GM12865 (cell line): ENCODE data around the gene ARHGEF19.
A peak's percentile ranks its signal among the peaks of the same experiment; 100 is the strongest.

Experiments used
- DNase-seq: peaks from one replicate; pipeline ENCODE4 v3.0.0; 2010; ENCODE audit warnings: low read depth
- H3K4me3 ChIP-seq: 2 replicates; pipeline ENCODE4 v1.5.1; 2011; ENCODE audit warnings: mild to moderate bottlenecking, low read depth, low read length, control low read depth
- CTCF ChIP-seq: IDR thresholded peaks from 2 replicates; pipeline ENCODE4 v1.5.1; 2011; ENCODE audit warnings: low read length, control low read depth, low read depth, inconsistent platforms; ENCODE audit not compliant: insufficient read depth; ENCODE audit errors: missing control alignments

Gene ARHGEF19

GRCh38 chr1:16243936-16244649 is 31.6 kb upstream of the ARHGEF19 start:
- H3K4me3 ChIP-seq, result no peak overlapping the region
- TF ChIP-seq CTCF, result peak; percentile 86
- DNase-seq, result peak; percentile 85

DNA sequence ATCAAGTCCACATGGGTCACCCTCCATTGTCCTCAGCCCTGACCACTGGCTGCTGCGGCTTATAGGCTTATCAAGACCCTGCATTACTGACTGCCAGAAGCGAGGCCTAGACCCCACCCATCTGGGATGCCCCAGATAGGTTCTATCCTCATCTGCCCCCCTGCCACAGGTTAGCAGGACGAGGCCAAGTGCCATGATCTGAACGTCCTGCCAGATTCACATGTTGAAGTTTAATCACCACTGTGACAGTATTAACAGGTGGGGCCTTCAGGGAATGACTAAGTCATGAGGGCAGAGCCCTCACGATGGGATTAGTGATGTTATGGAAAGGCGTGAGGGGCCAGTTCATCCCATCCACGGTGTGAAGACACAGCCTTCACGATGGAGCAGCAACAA is 30.8 kb upstream of the ARHGEF19 start:
- no peak for DNase-seq
- no peak for TF ChIP-seq CTCF

DNA sequence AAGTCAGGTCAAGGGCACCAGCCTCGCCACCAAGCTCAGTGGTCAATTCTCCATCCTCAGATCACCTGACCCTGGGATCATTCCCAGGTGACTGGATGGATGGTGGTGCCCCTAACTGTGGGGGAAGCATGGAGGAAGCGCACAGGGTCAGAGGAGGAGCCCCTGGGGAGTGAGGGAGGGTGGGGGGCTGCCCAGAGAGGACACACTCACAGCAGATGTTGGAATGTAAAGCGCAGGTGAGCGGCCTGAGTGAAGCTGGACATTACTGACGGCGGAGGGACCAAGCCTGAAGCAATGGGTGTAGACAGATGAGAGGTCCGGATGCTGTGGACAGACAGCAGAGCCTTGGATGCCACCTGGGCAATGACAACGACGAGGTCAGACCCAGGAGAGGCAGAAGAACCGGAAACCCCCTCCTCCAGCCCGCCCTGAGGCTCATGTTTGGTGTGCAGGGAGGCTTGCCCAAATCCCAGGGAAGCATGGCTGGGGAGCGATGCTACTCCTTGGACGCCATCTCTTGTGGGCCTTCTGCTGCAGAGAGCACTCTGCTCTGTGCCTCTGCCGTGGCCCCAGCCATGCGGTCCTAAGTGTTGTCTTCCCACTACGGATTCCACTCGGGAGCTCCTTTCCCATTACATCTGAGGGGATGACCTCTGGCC is 30.2 kb upstream of the ARHGEF19 start:
- no peak overlapping the region for H3K4me3 ChIP-seq
- no peak for DNase-seq
- no peak for TF ChIP-seq CTCF

More for the DNA sequence above, 30.8 kb upstream of the ARHGEF19 start:
- H3K4me3 ChIP-seq, result no peak overlapping the region

- DNase-seq, result no peak
- no peak for TF ChIP-seq CTCF
- no peak overlapping the region for H3K4me3 ChIP-seq
These were observed 28.8 kb upstream of the ARHGEF19 start for GRCh38 chr1:16241221-16241708.

DNA sequence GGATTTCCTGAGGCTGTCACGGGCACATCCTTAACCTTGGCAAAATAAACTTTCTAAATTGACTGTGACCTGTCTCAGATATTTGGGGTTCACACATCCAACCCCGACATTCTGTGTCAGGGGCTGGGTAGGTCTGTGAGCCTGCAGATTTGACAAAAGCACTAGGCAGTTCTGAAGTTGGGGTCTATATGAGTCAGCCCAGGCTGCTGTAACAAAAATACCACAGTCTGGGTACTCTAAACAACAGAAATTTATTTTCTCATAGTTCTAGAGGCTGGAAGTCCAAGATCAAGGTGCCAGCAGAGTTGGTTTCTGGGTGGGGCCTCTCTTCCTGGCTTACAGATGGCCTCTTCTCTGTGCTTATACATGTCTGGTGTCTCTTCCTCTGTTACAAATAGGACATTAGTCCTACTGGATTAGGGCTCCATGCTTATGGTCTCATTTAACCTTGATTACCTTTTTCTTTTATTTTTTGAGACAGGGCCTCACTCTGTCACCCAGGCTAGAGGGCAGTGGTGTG is 27.6 kb upstream of the ARHGEF19 start:
- no peak for TF ChIP-seq CTCF
- H3K4me3 ChIP-seq, result no peak overlapping the region
- DNase-seq, result no peak

DNA sequence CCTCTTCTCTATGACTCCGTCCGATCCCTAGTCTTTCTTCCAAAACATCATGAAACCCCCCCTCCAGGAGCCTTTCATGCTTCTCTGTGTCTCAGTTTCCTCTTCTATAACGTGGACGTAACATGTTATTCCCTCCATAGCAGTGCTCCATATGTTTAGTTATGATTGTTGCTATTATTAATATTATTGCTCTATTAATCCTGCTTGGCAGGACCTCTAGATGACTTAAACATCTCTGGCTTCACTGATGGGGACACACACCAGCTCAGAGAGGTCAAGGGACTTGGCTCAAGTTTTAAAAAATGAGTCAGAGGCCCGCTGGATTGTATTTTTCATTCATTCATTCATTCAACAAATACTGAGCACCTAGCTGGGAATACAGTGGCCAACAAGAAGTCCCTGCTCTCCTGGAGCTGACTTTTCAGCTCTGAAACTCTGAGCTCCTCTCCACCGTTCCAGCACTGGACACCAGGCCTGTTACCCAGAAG is 24.9 kb upstream of the ARHGEF19 start:
- no peak for DNase-seq
- TF ChIP-seq CTCF, result no peak
- peak overlapping the region; percentile 91 for H3K4me3 ChIP-seq
